Immature natural killer cell (primary cell): ENCODE measurements around the gene PITPNM1. TPM values are rescaled to one million over a fixed set of nuclear protein-coding genes. Genes with fewer than 3 reads are reported as not detected.
A peak's percentile ranks its signal among the peaks of the same experiment; 100 is the strongest.
"Not testable (repeated sequence)": the region's sequence is repeated elsewhere in the genome, so short reads cannot be mapped to it uniquely, and the experiment has no call there.

Experiments
- DNase-seq, 3 donors: peaks; one replicate each; pipeline ENCODE4 v3.0.0; 2022; ENCODE audit warnings: mixed read lengths in 1 of 3
- H3K27ac Mint-ChIP-seq, 6 donors: one replicate each; pipeline ENCODE4 v1.8.0; 2020; ENCODE audit warnings: mixed read lengths in 6 of 6, mild to moderate bottlenecking in 5 of 6, inconsistent platforms in 4 of 6, moderate library complexity in 3 of 6
- H3K27me3 Mint-ChIP-seq, 3 donors: one replicate each; pipeline ENCODE4 v1.8.0; 2020 to 2021; ENCODE audit warnings: low read depth in 3 of 3, mild to moderate bottlenecking in 3 of 3, mixed read lengths in 3 of 3, moderate library complexity in 3 of 3, inconsistent platforms in 1 of 3
- H3K36me3 Mint-ChIP-seq, 3 donors: one replicate each; pipeline ENCODE4 v1.8.0; 2020; ENCODE audit warnings: mixed read lengths in 3 of 3, inconsistent platforms in 2 of 3, mild to moderate bottlenecking in 2 of 3
- H3K4me1 Mint-ChIP-seq, 2 donors: one replicate each; pipeline ENCODE4 v1.8.0; 2020; ENCODE audit warnings: inconsistent platforms in 2 of 2, mild to moderate bottlenecking in 2 of 2, mixed read lengths in 2 of 2, moderate library complexity in 1 of 2
- H3K4me3 Mint-ChIP-seq, 5 donors: one replicate each; pipeline ENCODE4 v1.8.0; 2020; ENCODE audit warnings: mild to moderate bottlenecking in 5 of 5, mixed read lengths in 5 of 5, inconsistent platforms in 3 of 5, moderate library complexity in 3 of 5
- H3K9me3 Mint-ChIP-seq, 6 donors: one replicate each; pipeline ENCODE4 v1.8.0; 2020; ENCODE audit warnings: mild to moderate bottlenecking in 6 of 6, mixed read lengths in 6 of 6, inconsistent platforms in 4 of 6, moderate library complexity in 3 of 6
- polyA plus RNA-seq, 3 donors: library from polyadenylated mRNA; unstranded; fragments of 300-500 nt; fragmentation: Illumina TruSeq; gene quantifications; one replicate each; pipeline ENCODE4 v1.2.3, GENCODE V29; 2021

Gene PITPNM1
- polyA plus RNA-seq, 3 donors from 2014 or later: 3.6 to 29.2 (median 10.2) TPM

DNA sequence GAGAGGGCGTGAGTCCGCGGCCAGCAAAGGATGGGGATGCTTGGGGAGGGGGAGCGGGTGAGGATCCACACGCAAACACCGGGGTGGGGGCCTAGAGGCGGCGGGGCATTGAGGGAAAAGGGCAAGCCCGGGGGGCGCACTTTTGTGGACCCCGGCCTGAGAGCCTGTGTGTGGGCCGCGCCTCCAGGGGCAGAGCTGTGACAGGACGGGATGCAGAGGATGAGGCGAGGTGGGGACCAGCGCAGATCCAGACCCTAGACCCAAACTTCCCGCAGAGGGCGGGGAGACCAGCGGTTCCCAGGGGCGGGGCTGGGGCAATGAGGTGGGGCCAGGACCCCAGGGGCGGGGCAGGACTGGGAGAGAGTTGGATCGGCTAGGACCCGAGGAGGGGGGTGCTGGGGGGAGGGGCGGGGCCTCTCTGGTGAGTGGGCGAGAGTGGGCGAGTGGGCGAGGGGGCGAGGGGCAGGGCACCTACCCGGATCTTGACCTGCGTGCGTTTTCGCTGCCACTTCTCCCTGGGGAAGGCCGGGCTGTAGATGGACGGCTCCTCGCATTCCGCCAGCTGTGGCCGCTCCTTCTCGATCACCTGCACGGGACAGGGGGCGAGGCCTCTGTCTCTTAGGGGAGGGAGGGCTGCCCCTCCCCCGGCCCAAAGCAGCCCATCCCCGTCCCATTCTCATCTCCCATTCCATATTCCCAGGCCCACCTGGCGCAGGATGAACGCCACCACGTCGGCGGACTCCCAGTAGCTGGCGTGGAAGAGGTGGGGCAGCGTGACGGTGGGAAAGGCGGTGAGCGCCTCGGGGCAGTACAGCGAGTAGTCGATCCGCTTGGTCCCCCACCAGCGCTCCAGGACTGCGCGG lies 10.6 kb downstream of the PITPNM1 start:
- Mint-ChIP-seq H3K4me3 (no peak overlapping the region), H3K27me3 (peaks cover 0 to 2% (median 1%) of the 10 kb centered on the region in 3 donors), H3K9me3 (no peaks in the 10 kb centered on the region), H3K36me3 (peaks cover 0 to 3% (median 0%) of the 10 kb centered on the region in 3 donors), H3K27ac (no peak overlapping the region), H3K4me1 (peaks cover 0 to 2% of the 10 kb centered on the region in 2 donors)
- DNase-seq: no peak

DNA sequence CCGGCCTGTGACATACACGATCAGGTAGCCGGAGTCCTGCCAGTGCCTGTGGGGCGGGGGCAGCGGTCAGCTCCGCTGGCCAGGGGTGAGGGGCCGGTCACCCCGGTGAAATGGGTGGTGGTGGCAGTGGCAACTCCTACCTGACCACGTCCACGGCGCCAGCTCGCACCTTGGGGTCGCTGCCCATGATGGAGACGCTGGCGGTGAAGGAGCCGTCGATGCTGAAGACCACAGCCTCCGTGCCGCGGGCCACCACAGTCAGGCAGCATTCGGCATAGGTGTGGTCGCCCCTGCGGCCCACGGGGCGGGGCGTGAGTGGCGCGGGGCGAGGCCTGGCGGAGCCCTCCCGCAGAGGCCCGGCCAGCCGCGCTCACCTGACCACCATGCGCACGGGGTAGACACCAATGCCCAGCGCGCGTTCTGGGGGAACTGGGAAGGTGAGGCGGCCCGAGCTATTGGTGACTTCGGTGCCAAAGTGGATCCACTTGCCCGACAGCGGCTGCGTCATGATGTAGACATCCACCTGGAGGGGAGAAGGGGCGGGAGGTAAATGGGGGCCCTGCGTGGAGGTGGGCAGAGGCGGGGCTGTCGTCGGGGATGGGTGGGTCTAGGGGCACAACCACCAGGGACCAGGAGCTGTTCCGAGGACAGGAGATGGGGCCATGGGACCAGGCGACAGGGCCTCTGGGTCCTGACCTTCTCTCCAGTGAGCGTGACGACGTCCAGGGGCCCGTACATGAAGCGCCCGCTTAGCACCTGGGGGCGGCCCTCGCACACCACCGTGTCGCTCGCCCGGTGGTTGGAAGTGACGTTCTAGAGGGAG lies 11.4 kb downstream of the PITPNM1 start:
- Mint-ChIP-seq H3K4me1 (peaks cover 0 to 2% of the 10 kb centered on the region in 2 donors), H3K27me3 (peaks cover 0 to 1% (median 0%) of the 10 kb centered on the region in 3 donors), H3K9me3 (no peaks in the 10 kb centered on the region), H3K36me3 (peaks cover 0 to 5% (median 0%) of the 10 kb centered on the region in 3 donors), H3K4me3 (no peak overlapping the region), H3K27ac (no peak overlapping the region)
- DNase-seq: no peak

DNA sequence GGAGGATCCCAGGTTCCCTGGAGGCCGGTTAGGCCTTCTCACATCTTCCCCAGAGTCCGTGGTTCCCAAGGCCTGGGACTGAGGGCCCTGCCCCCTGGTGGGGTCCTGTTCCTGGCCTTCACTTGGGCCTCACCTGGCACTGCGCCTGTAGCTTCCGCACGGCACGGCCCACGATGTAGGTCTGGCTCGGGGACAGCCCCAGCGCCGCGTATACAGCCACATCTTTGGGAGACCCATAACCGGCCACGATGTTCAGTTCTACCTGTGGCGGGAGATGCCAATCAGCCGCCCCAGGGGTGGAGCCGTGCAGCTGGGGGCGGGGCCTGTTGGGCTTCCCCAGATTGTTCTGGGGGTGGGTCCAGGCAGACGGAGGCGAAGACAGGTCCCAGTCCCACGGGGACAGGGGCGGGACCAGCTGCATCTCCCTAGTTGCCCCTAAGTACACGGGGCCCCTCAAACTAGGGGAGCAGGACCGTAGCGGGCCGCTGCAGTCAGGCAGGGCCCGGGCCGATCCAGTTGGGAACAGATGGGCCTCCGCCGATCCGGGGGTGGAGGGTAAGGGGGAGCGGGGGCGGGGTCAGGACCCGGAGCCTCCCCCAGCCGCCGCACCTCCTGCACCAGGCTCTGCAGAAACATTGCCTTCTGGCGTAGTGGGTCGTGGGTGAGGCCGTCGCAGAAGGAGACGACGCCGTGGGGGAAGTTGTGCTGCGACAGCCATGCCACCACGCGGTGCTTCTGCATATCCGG lies 12.2 kb downstream of the PITPNM1 start:
- peaks cover 3 to 5% of the 10 kb centered on the region in 2 donors for H3K4me1 Mint-ChIP-seq
- peaks cover 0 to 7% (median under 1%) of the 10 kb centered on the region in 3 donors for H3K36me3 Mint-ChIP-seq
- DNase-seq: no peak
- no peak overlapping the region for H3K27ac Mint-ChIP-seq
- no peak overlapping the region for H3K4me3 Mint-ChIP-seq
- peaks cover 0 to 1% (median 0%) of the 10 kb centered on the region in 3 donors for H3K27me3 Mint-ChIP-seq
- H3K9me3 Mint-ChIP-seq: no peaks in the 10 kb centered on the region

DNA sequence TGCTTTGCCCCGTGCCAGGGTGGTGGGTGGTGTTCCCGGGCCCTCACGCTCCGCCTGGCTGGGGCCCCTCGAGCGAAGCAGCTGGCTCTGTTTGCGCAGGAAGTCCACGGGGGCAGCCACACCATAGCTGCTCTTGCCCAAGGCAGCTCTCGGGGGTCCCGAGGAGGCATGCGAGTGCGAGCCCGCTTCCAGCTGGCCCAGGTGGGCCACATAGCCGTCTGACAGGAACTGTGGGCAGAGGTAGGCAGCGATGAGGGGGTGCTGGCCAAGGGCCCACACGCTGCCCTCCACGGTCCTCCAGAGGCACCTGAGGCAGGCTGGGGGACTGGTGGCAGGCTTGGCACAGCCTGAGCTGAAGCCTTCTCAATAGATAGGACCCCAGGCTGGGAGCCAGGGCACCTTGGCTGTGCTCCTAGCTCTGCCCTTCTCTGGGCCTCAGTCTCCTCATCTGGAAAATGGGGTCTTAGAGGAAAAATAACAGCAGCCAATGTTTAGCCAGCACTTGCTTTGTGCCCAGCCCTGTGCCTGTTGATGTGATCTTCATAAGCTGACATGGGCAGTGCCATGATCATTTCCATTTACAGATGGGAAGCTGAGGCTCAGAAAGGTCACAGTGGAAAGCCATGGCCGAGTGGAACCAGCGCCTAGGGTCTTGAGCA lies 13.0 kb downstream of the PITPNM1 start:
- no peaks in the 10 kb centered on the region for H3K9me3 Mint-ChIP-seq
- no peak overlapping the region for H3K4me3 Mint-ChIP-seq
- H3K27ac Mint-ChIP-seq: no peak overlapping the region
- peaks cover 0 to 1% (median 0%) of the 10 kb centered on the region in 3 donors for H3K27me3 Mint-ChIP-seq
- peaks cover 10 to 11% of the 10 kb centered on the region in 2 donors for H3K4me1 Mint-ChIP-seq
- DNase-seq: no peak
- peaks cover 0 to 15% (median 5%) of the 10 kb centered on the region in 3 donors for H3K36me3 Mint-ChIP-seq

DNA sequence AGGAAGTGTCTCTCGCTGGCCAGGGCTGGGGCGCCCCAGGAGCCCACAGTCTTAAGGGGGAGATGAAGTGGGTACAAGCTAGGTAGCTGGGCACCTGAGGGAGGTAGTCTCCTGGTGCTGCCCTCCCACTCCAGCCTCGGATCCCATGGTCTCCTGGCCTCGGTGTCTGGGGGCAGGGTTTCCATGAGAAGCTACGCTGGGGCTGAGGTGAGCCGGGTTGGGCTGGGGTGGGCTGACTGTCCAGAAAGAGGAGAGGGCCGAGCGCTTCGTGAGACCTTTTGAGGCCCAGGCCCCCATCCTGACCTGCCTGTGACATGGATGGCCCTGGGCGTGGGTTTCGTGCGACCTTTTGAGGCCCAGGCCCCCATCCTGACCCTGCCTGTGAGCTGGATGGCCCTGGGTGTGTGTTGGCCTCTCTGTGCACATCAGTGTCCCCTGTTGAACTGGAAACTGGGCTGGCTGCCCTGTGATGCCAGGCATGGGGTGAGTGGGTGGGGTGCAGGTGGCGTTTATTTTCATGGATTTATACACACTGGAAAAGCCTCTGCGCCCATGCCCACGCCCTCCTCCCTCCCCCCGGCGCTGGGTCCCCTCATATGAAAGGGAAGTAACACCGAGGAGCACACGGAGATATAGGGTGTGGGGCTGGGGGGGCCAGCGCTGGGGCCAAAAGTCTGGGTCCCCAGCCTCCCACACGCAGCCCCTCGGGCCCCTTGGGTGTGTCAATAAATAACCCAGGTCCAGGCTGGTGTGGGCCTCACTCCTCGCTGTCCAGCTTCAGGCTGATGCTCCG lies 13.7 kb downstream of the PITPNM1 start:
- Mint-ChIP-seq H3K36me3 (peaks cover 0 to 15% (median 6%) of the 10 kb centered on the region in 3 donors), H3K27ac (no peak overlapping the region), H3K4me3 (no peak overlapping the region), H3K27me3 (peaks cover 0 to 1% (median 0%) of the 10 kb centered on the region in 3 donors), H3K9me3 (no peaks in the 10 kb centered on the region), H3K4me1 (peaks cover 16 to 18% of the 10 kb centered on the region in 2 donors)
- no peak for DNase-seq

DNA sequence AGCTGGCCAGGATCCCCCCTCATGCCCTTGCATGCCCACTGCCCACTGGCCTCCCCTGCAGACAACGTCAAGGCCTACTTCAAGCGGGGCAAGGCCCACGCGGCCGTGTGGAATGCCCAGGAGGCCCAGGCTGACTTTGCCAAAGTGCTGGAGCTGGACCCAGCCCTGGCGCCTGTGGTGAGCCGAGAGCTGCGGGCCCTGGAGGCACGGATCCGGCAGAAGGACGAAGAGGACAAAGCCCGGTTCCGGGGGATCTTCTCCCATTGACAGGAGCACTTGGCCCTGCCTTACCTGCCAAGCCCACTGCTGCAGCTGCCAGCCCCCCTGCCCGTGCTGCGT lies 14.5 kb downstream of the PITPNM1 start:
- H3K4me1 Mint-ChIP-seq: peaks cover 24 to 26% of the 10 kb centered on the region in 2 donors
- peaks cover 0 to 15% (median 9%) of the 10 kb centered on the region in 3 donors for H3K36me3 Mint-ChIP-seq
- no peak for DNase-seq
- no peaks in the 10 kb centered on the region for H3K27me3 Mint-ChIP-seq
- no peaks in the 10 kb centered on the region for H3K9me3 Mint-ChIP-seq
- no peak overlapping the region for H3K27ac Mint-ChIP-seq
- H3K4me3 Mint-ChIP-seq: no peak overlapping the region

DNA sequence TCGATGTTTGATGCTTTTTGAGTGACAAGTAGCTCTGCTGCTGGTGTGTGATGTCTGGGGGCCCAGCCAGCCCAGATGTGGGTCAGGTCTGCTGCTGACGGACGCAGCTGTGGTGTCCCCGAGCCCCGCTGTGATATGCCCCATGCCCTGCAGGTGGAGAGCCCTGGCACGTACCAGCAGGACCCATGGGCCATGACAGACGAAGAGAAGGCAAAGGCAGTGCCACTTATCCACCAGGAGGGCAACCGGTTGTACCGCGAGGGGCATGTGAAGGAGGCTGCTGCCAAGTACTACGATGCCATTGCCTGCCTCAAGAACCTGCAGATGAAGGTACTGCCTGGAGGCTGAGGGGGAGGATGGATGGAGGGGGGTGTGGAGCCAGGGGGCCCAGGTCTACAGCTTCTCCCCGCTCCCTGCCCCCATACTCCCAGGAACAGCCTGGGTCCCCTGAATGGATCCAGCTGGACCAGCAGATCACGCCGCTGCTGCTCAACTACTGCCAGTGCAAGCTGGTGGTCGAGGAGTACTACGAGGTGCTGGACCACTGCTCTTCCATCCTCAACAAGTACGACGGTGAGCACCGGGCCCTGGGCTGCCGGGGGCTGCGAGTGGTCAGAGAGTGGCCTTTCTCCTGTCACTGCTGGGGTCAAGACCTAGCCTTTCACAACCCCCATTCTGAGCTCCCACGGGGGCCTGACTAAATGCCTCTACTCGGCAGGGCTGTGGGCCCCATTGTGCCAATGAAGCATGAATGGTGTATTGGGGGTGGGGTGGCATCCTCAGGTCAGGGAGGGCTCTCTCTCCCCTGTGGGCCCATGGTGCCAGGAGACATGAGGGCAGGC lies 15.1 kb downstream of the PITPNM1 start:
- Mint-ChIP-seq H3K27ac (peak overlapping the region in 3 of 6 donors; percentile 55 to 80 (median 58)), H3K4me3 (no peak overlapping the region), H3K36me3 (peaks cover 0 to 15% (median 9%) of the 10 kb centered on the region in 3 donors), H3K4me1 (peaks cover 28 to 31% of the 10 kb centered on the region in 2 donors), H3K9me3 (no peaks in the 10 kb centered on the region), H3K27me3 (no peaks in the 10 kb centered on the region)
- no peak for DNase-seq

DNA sequence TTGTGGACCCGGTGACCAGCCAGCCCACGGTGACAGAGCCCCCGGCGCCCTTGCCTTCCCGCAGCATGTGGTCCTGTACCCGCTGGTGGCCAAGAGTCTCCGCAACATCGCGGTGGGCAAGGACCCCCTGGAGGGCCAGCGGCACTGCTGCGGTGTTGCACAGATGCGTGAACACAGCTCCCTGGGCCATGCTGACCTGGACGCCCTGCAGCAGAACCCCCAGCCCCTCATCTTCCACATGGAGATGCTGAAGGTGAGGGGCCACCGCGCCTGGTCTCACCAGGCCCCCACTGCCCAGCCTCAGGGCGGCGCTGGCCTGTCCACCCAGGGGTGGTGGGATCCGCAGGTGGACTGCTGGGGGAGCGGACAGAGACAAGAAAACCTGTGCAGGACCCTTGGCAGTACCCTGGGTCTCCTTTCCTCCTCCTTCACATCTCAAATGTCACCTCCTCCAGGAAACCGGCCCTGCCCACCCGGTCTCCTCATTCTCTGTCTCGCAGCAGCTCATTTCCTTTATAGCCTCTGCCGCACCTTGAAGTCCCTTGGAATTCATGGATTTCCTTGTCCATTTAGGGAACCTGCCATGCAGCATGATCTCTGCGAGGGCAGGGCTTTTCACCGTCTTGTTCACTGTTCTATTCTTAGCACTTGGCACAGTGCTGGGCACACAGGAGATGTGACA lies 15.8 kb downstream of the PITPNM1 start:
- Mint-ChIP-seq H3K4me1 (peaks cover 35 to 38% of the 10 kb centered on the region in 2 donors), H3K4me3 (no peak overlapping the region), H3K36me3 (peaks cover 0 to 15% (median 9%) of the 10 kb centered on the region in 3 donors), H3K27ac (peak overlapping the region in 2 of 6 donors; percentile 55 to 80), H3K9me3 (no peaks in the 10 kb centered on the region), H3K27me3 (peaks cover 0 to 2% (median under 1%) of the 10 kb centered on the region in 3 donors)
- no peak for DNase-seq

DNA sequence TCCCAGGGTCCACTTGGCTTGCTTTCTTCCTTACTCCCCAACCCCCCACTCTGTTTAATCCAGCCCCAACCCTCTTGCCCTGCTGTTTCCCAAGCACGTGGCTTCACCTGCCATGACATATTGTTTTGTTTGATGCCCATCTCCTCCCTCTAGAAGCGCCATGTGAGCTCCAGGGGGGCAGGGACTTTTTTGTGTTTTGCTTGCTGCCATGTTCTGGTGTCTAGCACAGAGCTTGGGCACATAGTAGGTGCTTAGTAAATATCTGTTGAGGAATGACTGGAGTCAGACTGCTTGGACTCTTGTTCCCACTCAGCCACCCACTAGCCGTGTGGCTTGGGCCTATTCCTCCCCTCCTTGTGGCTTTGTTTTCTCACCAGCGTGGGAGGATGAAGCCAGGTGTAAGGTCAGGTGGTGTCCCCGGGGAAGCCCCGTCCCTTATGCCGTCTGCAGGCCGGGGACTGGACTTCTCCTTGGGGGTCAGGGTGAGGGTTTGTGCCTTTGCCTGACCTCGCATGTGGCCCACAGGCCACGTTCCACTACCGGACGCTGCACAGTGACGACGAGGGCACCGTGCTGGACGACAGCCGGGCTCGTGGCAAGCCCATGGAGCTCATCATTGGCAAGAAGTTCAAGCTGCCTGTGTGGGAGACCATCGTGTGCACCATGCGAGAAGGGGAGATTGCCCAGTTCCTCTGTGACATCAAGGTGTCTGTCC lies 18.5 kb downstream of the PITPNM1 start:
- Mint-ChIP-seq H3K36me3 (peaks cover 0 to 15% (median 9%) of the 10 kb centered on the region in 3 donors), H3K4me1 (peaks cover 57 to 60% of the 10 kb centered on the region in 2 donors)

DNA sequence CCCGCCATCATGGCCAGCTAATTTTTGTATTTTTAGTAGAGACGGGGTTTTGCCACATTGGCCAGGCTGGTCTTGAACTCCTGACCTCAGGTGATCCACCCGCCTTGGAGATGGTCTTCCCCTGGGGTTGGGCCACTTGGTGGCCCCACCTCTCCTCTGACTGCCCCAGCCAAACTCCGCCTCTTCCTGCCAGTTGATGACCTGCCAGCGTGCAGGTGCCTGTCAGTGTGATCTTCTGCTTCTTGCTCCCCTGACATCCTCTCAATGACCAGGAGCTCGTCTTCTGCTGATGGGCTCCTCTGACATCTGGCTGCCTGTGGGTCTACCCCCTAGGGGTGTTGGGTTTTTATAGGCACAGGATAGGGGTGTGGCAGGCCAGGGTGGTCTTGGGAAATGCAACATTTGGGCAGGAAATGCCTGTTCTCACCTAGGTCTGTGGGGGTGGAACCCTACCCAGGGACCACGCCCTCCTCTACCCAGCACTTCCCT lies 19.2 kb downstream of the PITPNM1 start:
- H3K4me3 Mint-ChIP-seq: peak overlapping the region; percentile 52 to 82 (median 75)
- H3K4me1 Mint-ChIP-seq: peaks cover 57 to 60% of the 10 kb centered on the region in 2 donors
- peak overlapping the region; percentile 66 to 90 (median 87) for H3K27ac Mint-ChIP-seq
- not testable (repeated sequence) for H3K9me3 Mint-ChIP-seq, H3K27me3 Mint-ChIP-seq
- peak; percentile 17 to 30 (median 19) for DNase-seq
- peaks cover 0 to 15% (median 9%) of the 10 kb centered on the region in 3 donors for H3K36me3 Mint-ChIP-seq

More for the DNA sequence above, 18.5 kb downstream of the PITPNM1 start:
- H3K27me3 Mint-ChIP-seq: peaks cover 4 to 9% (median 6%) of the 10 kb centered on the region in 3 donors
- no peaks in the 10 kb centered on the region for H3K9me3 Mint-ChIP-seq
- H3K4me3 Mint-ChIP-seq: peak overlapping the region; percentile 52 to 82 (median 75)
- H3K27ac Mint-ChIP-seq: peak overlapping the region; percentile 66 to 90 (median 87)
- DNase-seq: peak; percentile 27 to 50 (median 40)
